ENCODE measurements around the gene OSBPL1A.

OSBPL1A gene

DNA sequence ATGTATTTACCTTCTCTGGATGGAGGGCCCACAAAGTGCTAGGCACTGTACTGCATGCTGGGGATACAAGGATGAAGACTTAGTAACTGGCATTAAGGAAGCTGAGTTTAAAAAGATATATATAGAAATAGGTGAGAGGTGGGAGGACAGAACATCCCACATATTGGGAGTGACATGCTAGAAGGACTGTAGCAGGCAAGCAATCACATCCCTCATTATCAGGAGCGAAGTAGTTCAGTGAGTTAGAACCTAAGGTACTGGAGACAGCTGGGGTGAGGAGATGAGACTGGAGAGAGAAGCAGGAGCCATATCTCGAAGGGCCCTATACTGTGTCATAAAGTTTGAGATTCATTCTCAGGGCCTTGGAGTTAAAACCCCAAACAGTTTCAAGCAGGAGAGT, 10.9 kb upstream of the OSBPL1A start:
- no peak for TF ChIP-seq SP1 (IDR thresholded peaks at IDR 0.05)
- TF ChIP-seq FOXK2 (IDR thresholded peaks at IDR 0.05) = no peak
- TF ChIP-seq BHLHE40 (IDR thresholded peaks at IDR 0.05; ENCODE audit: borderline replicate concordance) = no peak
- no peak for TF ChIP-seq TARDBP (IDR thresholded peaks at IDR 0.05)
- no peak for TF ChIP-seq ELF4 (IDR thresholded peaks at IDR 0.05)
- TF ChIP-seq ARNT (IDR thresholded peaks at IDR 0.05) = no peak
- TF ChIP-seq SUZ12 (IDR thresholded peaks at IDR 0.05) = no peak
- TF ChIP-seq HDGF (IDR thresholded peaks at IDR 0.05; ENCODE audit: borderline replicate concordance) = no peak
- no peak for TF ChIP-seq FOXA1 (IDR thresholded peaks at IDR 0.05)
- TF ChIP-seq LEF1 (IDR thresholded peaks at IDR 0.05; ENCODE audit: borderline replicate concordance) = no peak
- TF ChIP-seq ZNF384 (IDR thresholded peaks at IDR 0.05) = no peak
- no peak for TF ChIP-seq L3MBTL2 (conservative IDR thresholded peaks at IDR 0.05)
- TF ChIP-seq CTBP1 (IDR thresholded peaks at IDR 0.05; ENCODE audit: borderline replicate concordance) = no peak
- TF ChIP-seq NFRKB (IDR thresholded peaks at IDR 0.05) = no peak
- TF ChIP-seq FOXM1 (IDR thresholded peaks at IDR 0.05; ENCODE audit: borderline replicate concordance) = no peak
- no peak for DNase-seq (ENCODE audit: extremely low spot score)
- ChIA-PET POLR2A (interaction anchor here (3.0 kb wide), 1 partner anchor 18 kb away, joined by 10 read pairs; the partner anchor contains the start of gene IMPACT), CTCF (no interaction called here)

GRCh38 chr18:24404591-24404990, 7.0 kb upstream of the OSBPL1A start:
- no peak for DNase-seq (ENCODE audit: extremely low spot score)
- CTCF ChIA-PET = no interaction called here
- no peak for TF ChIP-seq ELF4 (IDR thresholded peaks at IDR 0.05)
- no peak for TF ChIP-seq CTBP1 (IDR thresholded peaks at IDR 0.05; ENCODE audit: borderline replicate concordance)
- TF ChIP-seq NFRKB (IDR thresholded peaks at IDR 0.05) = no peak
- no peak for TF ChIP-seq SP1 (IDR thresholded peaks at IDR 0.05)
- TF ChIP-seq FOXK2 (IDR thresholded peaks at IDR 0.05) = no peak
- no peak for TF ChIP-seq ARNT (IDR thresholded peaks at IDR 0.05)
- TF ChIP-seq, protein P1, sequence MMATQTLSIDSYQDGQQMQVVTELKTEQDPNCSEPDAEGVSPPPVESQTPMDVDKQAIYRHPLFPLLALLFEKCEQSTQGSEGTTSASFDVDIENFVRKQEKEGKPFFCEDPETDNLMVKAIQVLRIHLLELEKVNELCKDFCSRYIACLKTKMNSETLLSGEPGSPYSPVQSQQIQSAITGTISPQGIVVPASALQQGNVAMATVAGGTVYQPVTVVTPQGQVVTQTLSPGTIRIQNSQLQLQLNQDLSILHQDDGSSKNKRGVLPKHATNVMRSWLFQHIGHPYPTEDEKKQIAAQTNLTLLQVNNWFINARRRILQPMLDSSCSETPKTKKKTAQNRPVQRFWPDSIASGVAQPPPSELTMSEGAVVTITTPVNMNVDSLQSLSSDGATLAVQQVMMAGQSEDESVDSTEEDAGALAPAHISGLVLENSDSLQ (IDR thresholded peaks at IDR 0.05) = no peak
- no peak for TF ChIP-seq LEF1 (IDR thresholded peaks at IDR 0.05; ENCODE audit: borderline replicate concordance)
- TF ChIP-seq FOXM1 (IDR thresholded peaks at IDR 0.05; ENCODE audit: borderline replicate concordance) = no peak
- no peak for TF ChIP-seq BHLHE40 (IDR thresholded peaks at IDR 0.05; ENCODE audit: borderline replicate concordance)
- TF ChIP-seq TARDBP (IDR thresholded peaks at IDR 0.05) = no peak
- TF ChIP-seq SUZ12 (IDR thresholded peaks at IDR 0.05) = no peak
- POLR2A ChIA-PET = no interaction called here

- TF ChIP-seq ELF4 (IDR thresholded peaks at IDR 0.05) (no peak), ZNF384 (IDR thresholded peaks at IDR 0.05) (no peak), FOXM1 (IDR thresholded peaks at IDR 0.05; ENCODE audit: borderline replicate concordance) (no peak), CTBP1 (IDR thresholded peaks at IDR 0.05; ENCODE audit: borderline replicate concordance) (no peak), BHLHE40 (IDR thresholded peaks at IDR 0.05; ENCODE audit: borderline replicate concordance) (no peak)
- TF ChIP-seq, protein P1 (IDR thresholded peaks at IDR 0.05) = no peak
- ChIA-PET CTCF (no interaction called here), POLR2A (no interaction called here)
- DNase-seq (ENCODE audit: extremely low spot score) = no peak
Observed at GRCh38 chr18:24403076-24403475, 5.5 kb upstream of the OSBPL1A start.

DNA sequence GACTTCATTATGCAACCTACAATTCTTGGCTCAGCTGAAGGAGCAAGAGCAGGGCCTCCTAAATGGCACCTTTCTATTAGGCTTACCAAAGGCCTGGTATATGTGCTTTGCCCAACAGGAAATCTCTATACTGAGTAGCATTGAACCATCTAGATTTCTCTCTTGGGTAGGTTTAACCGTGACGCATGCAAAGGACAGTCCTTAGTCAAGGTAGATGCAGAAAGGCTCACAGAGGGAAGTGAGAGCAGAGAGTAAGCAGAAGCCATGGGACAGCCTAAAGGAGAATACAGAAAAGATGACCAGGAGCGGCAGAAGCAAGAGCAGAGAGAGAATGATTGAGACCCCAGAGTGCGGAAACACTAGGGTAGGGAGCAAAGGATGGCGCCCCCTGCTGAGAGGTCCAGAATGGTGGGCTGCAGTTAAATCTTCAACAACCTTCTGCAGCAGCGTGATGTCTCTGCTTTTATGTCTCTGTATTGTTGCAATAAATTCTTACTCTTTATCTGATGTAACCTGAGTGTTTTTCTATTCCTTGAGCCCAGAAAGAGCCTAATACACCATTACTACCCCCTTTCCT, 4.7 kb upstream of the OSBPL1A start:
- no peak for DNase-seq (ENCODE audit: extremely low spot score)
- ChIA-PET CTCF (interaction anchor here (0.6 kb wide), 1 partner anchor 28 kb away, joined by 4 read pairs; no protein-coding TSS in a partner anchor), POLR2A (no interaction called here)

DNA sequence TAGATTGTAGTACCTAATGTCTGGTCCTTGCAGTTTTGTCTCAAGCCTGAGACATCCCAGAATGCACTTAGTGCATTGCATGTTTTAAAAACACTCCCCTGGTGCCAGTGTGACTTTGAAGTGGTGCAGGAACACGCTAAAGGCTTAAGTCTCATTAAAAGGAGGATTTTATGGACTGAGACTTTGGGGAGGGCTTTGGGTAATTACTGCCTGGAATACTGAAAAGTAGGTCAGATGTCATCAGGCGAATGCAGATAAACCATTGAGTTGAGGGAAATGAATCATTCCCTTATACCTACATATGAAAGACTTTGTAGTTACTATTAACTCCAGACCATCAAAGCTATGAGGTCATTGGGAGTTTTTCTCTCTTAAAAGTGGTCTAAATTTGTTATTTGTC, 3.0 kb upstream of the OSBPL1A start:
- no peak for DNase-seq (ENCODE audit: extremely low spot score)
- CTCF ChIA-PET = interaction anchor here (1.0 kb wide), 2 partner anchors 9 to 41 kb away, joined by 3 read pairs; no protein-coding TSS in a partner anchor
- POLR2A ChIA-PET = interaction anchor here (1.2 kb wide), 1 partner anchor 26 kb away, joined by 3 read pairs; the partner anchor contains the start of gene IMPACT
- TF ChIP-seq FOXA1 (IDR thresholded peaks at IDR 0.05) = no peak

More for the DNA sequence above, 4.7 kb upstream of the OSBPL1A start:
- TF ChIP-seq ARNT (IDR thresholded peaks at IDR 0.05) (no peak), FOXK2 (IDR thresholded peaks at IDR 0.05) (no peak), BHLHE40 (IDR thresholded peaks at IDR 0.05; ENCODE audit: borderline replicate concordance) (no peak)

DNA sequence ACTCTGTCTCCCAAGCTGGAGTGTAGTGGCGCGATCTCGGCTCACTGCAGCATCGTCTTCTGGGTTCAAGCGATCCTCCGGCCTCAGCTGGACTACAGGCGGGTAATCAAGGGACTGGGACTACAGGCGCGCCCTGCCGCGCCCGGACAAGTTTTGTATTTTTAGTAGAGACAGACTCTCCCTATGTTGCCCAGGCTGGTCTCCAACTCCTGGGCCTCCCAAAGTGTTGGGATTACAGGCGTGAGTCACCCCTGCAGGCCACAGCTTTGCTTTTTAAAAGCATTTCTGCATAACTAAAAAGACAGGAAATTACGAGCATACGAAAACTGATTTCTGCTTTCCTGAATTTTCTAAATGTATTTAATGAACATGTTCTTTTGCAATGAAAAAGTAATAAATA, 916 bp upstream of the OSBPL1A start:
- ChIA-PET POLR2A (interaction anchor here (1.2 to 2.8 kb wide), 5 partner anchors 8 to 39 kb away, joined by 3 to 19 read pairs (median 5); partner anchors contain the start of gene IMPACT), CTCF (interaction anchor here (2.4 kb wide), 1 partner anchor 90 kb away, joined by 6 read pairs; no protein-coding TSS in a partner anchor)
- DNase-seq (ENCODE audit: extremely low spot score) = no peak
- TF ChIP-seq FOXM1 (IDR thresholded peaks at IDR 0.05; ENCODE audit: borderline replicate concordance) = no peak
- TF ChIP-seq BHLHE40 (IDR thresholded peaks at IDR 0.05; ENCODE audit: borderline replicate concordance) = no peak
- TF ChIP-seq TARDBP (IDR thresholded peaks at IDR 0.05) = no peak
- no peak for TF ChIP-seq CTBP1 (IDR thresholded peaks at IDR 0.05; ENCODE audit: borderline replicate concordance)
- TF ChIP-seq FOXK2 (IDR thresholded peaks at IDR 0.05) = no peak
- TF ChIP-seq ZNF384 (IDR thresholded peaks at IDR 0.05) = no peak
- TF ChIP-seq HDGF (IDR thresholded peaks at IDR 0.05; ENCODE audit: borderline replicate concordance) = no peak
- TF ChIP-seq NFRKB (IDR thresholded peaks at IDR 0.05) = no peak
- TF ChIP-seq FOXA1 (IDR thresholded peaks at IDR 0.05) = no peak
- no peak for TF ChIP-seq LEF1 (IDR thresholded peaks at IDR 0.05; ENCODE audit: borderline replicate concordance)
- TF ChIP-seq ARNT (IDR thresholded peaks at IDR 0.05) = no peak
- TF ChIP-seq SP1 (IDR thresholded peaks at IDR 0.05) = no peak
- no peak for TF ChIP-seq SUZ12 (IDR thresholded peaks at IDR 0.05)
- TF ChIP-seq, protein P1 (IDR thresholded peaks at IDR 0.05) = no peak
- TF ChIP-seq ELF4 (IDR thresholded peaks at IDR 0.05) = no peak
- no peak for TF ChIP-seq L3MBTL2 (conservative IDR thresholded peaks at IDR 0.05)
